Liver (tissue), 9 donors: ENCODE measurements around the gene CYP2R1. TPM values are rescaled to one million over a fixed set of nuclear protein-coding genes. Genes with fewer than 3 reads are reported as not detected.

ENCODE experiments used
- DNase-seq: peaks from one replicate; pipeline ENCODE4 v3.0.0-alpha.2; 2017; ENCODE audit warnings: low spot score
- H3K27ac ChIP-seq, 2 donors: one replicate each; pipeline ENCODE4 v1.7.0; 2013; ENCODE audit warnings: inconsistent platforms in 2 of 2, low read length in 2 of 2, control low read depth in 1 of 2, low read depth in 1 of 2, mild to moderate bottlenecking in 1 of 2
- H3K27me3 ChIP-seq, 4 donors: one replicate each; pipeline versions ENCODE4 v1.6.1 to v1.7.0; 2013; ENCODE audit warnings: low read length in 3 of 4, inconsistent platforms in 1 of 4, mild to moderate bottlenecking in 1 of 4, moderate library complexity in 1 of 4; ENCODE audit not compliant: control insufficient read depth in 4 of 4, insufficient read depth in 4 of 4
- H3K36me3 ChIP-seq, 4 donors: one replicate each; pipeline versions ENCODE4 v1.6.1 to v1.7.0; 2013; ENCODE audit warnings: low read length in 3 of 4, mild to moderate bottlenecking in 3 of 4, low read depth in 1 of 4, moderate library complexity in 1 of 4; ENCODE audit not compliant: control insufficient read depth in 4 of 4, insufficient read depth in 3 of 4
- H3K4me1 ChIP-seq, 4 donors: one replicate each; pipeline versions ENCODE4 v1.6.1 to v1.7.0; 2013; ENCODE audit warnings: low read length in 3 of 4, mild to moderate bottlenecking in 3 of 4, moderate library complexity in 1 of 4; ENCODE audit not compliant: control insufficient read depth in 4 of 4, insufficient read depth in 4 of 4
- H3K4me3 ChIP-seq, 3 donors: one replicate each; pipeline versions ENCODE4 v1.6.1 to v1.7.0; 2013; ENCODE audit warnings: low read length in 3 of 3, control low read depth in 1 of 3, low read depth in 1 of 3, mild to moderate bottlenecking in 1 of 3
- H3K9ac ChIP-seq, 2 donors: one replicate each; pipeline ENCODE4 v1.7.0; 2013; ENCODE audit warnings: low read length in 2 of 2, mild to moderate bottlenecking in 2 of 2, moderate library complexity in 2 of 2, control low read depth in 1 of 2, low read depth in 1 of 2
- H3K9me3 ChIP-seq, 4 donors: one replicate each; pipeline versions ENCODE4 v1.6.1 to v1.7.0; 2013; ENCODE audit warnings: low read length in 3 of 4; ENCODE audit not compliant: control insufficient read depth in 4 of 4
- EGR1 ChIP-seq, 2 donors: IDR thresholded peaks; 2 replicates each; pipeline ENCODE4 v1.6.1; 2016 to 2018; ENCODE audit warnings: antibody characterized with exemption in 2 of 2, low read depth in 2 of 2
- FOXA1 ChIP-seq: IDR thresholded peaks from 2 replicates; pipeline ENCODE4 v1.6.1; 2016; ENCODE audit warnings: antibody characterized with exemption
- FOXA2 ChIP-seq: IDR thresholded peaks from 2 replicates; pipeline ENCODE4 v1.6.1; 2016; ENCODE audit warnings: antibody characterized with exemption
- GABPA ChIP-seq, 2 donors: IDR thresholded peaks in 1 of 2; conservative IDR thresholded peaks in 1 of 2; 2 replicates each; pipeline ENCODE4 v1.6.1; 2016; ENCODE audit warnings: antibody characterized with exemption in 2 of 2, mild to moderate bottlenecking in 1 of 2, moderate library complexity in 1 of 2
- HNF4A ChIP-seq, 2 donors: conservative IDR thresholded peaks; 2 replicates each; pipeline ENCODE4 v1.6.1; 2016; ENCODE audit warnings: antibody characterized with exemption in 2 of 2, mild to moderate bottlenecking in 2 of 2
- HNF4G ChIP-seq: IDR thresholded peaks from 2 replicates; pipeline ENCODE4 v1.6.1; 2016; ENCODE audit warnings: antibody characterized with exemption
- JUND ChIP-seq, 2 donors: IDR thresholded peaks; 2 replicates each; pipeline ENCODE4 v1.6.1; 2016; ENCODE audit warnings: antibody characterized with exemption in 2 of 2
- NR2F2 ChIP-seq: IDR thresholded peaks from 2 replicates; pipeline ENCODE4 v1.6.1; 2016; ENCODE audit warnings: antibody characterized with exemption
- RAD21 ChIP-seq, 2 donors: IDR thresholded peaks; 2 replicates each; pipeline ENCODE4 v1.6.1; 2016; ENCODE audit warnings: antibody characterized with exemption in 2 of 2, mild to moderate bottlenecking in 2 of 2
- RXRA ChIP-seq, 2 donors: IDR thresholded peaks; 2 replicates each; pipeline ENCODE4 v1.6.1; 2017 to 2018; ENCODE audit warnings: antibody characterized with exemption in 2 of 2, mild to moderate bottlenecking in 1 of 2
- TAF1 ChIP-seq: conservative IDR thresholded peaks from 2 replicates; pipeline ENCODE4 v1.6.1; 2016; ENCODE audit warnings: antibody characterized with exemption, mild to moderate bottlenecking
- YY1 ChIP-seq: IDR thresholded peaks from 2 replicates; pipeline ENCODE4 v1.6.1; 2016; ENCODE audit warnings: antibody characterized with exemption, mild to moderate bottlenecking
- WGBS: extraction: QIAGEN DNeasy Blood & Tissue Kit; methylation state at CpG from one replicate; pipeline ENCODE4 v1.1.7; 2013; 5-methylcytosine and 5-hydroxymethylcytosine counted together
- polyA plus RNA-seq, 2 donors: library from polyadenylated mRNA; stranded (reverse) in 1 of 2; unstranded in 1 of 2; fragments of 200-250 nt in 1 of 2; fragments of >200 nt in 1 of 2; fragmentation: Nextera tagmentation in 1 of 2; extraction: Ambion mirVana in 1 of 2; gene quantifications; one replicate each; pipeline versions ENCODE4 v1.2.1 to v1.2.3, GENCODE V29; 2013 to 2015
- total RNA-seq, 2 donors: library from RNA; depleted of rRNA; stranded (reverse); fragments of >200 nt; gene quantifications; one replicate each; pipeline ENCODE4 v1.2.3, GENCODE V29; 2014
- TF ChIP-seq, protein P1 (sequence below): IDR thresholded peaks from 2 replicates; pipeline ENCODE4 v1.6.1; 2016; ENCODE audit warnings: antibody characterized with exemption
- TF ChIP-seq, protein P2 (sequence below): fragments of 150-350 bp; IDR thresholded peaks from 2 replicates; pipeline ENCODE4 v1.5.1; 2017; ENCODE audit warnings: improper control_type of control experiment, low read depth, low read length; ENCODE audit not compliant: missing input control
- donor health status: healthy.
- donor health status: healthy.
- donor health status: healthy.
- donor health status: healthy.
- donor health status: healthy.

Gene CYP2R1
- total and polyA plus RNA-seq, 4 donors: 3.2 to 8.2 (median 6.7) TPM

DNA sequence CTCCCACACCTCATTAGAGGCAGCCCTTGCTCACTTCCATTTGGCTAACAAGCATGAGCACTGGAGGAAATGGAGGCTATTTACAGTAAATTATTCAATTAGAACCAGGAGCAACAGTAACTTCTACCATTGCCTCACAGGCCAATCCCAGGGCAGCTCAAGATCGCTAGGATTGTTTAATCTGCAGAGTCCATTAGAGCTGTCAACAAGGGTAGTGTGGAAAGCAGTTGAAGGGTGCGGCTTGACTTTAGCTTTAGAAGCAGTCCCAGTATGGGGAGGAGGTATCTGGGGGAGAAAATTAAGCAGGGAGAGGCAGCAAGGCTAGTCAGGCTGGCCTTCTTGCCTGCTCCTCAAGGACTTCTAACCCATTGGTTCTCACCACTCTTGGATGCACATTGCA lies 38.3 kb upstream of the CYP2R1 start:
- TF ChIP-seq NR2F2 (no peak), HNF4G (no peak)
- Histone ChIP-seq H3K27ac (no peak overlapping the region), H3K27me3 (no peaks in the 10 kb centered on the region), H3K4me1 (no peaks in the 10 kb centered on the region), H3K36me3 (no peaks in the 10 kb centered on the region), H3K4me3 (no peak overlapping the region), H3K9me3 (no peaks in the 10 kb centered on the region), H3K9ac (no peak overlapping the region)
- no peak for DNase-seq
- WGBS: 87% methylated on average over 2 of the region's 2 CpGs

DNA sequence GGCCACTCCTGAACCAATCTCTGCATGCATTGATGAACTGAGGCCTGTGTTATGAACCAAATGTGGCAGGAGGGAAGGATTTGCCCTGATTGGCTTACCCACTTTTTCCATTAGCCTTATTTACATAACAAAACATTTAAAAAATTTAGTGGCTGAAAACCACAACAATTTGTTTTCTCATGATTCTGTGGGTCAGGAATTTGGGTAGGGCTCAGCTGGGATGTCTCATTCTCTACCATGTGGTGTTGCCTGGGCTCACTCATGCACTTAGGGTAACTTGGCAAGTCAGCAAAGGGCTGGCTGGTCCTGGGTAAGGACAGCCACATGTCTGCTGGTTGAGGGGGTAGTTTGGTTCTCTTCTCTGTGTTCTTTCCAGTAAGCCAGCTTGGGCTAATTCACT lies 35.1 kb upstream of the CYP2R1 start:
- no peak overlapping the region for H3K9ac ChIP-seq
- H3K4me1 ChIP-seq: no peaks in the 10 kb centered on the region
- no peaks in the 10 kb centered on the region for H3K9me3 ChIP-seq
- no peak overlapping the region for H3K27ac ChIP-seq
- DNase-seq: no peak
- H3K27me3 ChIP-seq: no peaks in the 10 kb centered on the region
- H3K4me3 ChIP-seq: no peak overlapping the region
- no peaks in the 10 kb centered on the region for H3K36me3 ChIP-seq
- no peak for TF ChIP-seq FOXA1
- TF ChIP-seq, protein P1, sequence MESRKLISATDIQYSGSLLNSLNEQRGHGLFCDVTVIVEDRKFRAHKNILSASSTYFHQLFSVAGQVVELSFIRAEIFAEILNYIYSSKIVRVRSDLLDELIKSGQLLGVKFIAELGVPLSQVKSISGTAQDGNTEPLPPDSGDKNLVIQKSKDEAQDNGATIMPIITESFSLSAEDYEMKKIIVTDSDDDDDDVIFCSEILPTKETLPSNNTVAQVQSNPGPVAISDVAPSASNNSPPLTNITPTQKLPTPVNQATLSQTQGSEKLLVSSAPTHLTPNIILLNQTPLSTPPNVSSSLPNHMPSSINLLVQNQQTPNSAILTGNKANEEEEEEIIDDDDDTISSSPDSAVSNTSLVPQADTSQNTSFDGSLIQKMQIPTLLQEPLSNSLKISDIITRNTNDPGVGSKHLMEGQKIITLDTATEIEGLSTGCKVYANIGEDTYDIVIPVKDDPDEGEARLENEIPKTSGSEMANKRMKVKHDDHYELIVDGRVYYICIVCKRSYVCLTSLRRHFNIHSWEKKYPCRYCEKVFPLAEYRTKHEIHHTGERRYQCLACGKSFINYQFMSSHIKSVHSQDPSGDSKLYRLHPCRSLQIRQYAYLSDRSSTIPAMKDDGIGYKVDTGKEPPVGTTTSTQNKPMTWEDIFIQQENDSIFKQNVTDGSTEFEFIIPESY: no peak
- TF ChIP-seq EGR1 (IDR thresholded peaks at IDR 0.05; ENCODE audit: low read depth in 2 of 2): no peak
- no peak for TF ChIP-seq NR2F2
- TF ChIP-seq HNF4A (conservative IDR thresholded peaks at IDR 0.05): no peak
- TF ChIP-seq, protein P2, sequence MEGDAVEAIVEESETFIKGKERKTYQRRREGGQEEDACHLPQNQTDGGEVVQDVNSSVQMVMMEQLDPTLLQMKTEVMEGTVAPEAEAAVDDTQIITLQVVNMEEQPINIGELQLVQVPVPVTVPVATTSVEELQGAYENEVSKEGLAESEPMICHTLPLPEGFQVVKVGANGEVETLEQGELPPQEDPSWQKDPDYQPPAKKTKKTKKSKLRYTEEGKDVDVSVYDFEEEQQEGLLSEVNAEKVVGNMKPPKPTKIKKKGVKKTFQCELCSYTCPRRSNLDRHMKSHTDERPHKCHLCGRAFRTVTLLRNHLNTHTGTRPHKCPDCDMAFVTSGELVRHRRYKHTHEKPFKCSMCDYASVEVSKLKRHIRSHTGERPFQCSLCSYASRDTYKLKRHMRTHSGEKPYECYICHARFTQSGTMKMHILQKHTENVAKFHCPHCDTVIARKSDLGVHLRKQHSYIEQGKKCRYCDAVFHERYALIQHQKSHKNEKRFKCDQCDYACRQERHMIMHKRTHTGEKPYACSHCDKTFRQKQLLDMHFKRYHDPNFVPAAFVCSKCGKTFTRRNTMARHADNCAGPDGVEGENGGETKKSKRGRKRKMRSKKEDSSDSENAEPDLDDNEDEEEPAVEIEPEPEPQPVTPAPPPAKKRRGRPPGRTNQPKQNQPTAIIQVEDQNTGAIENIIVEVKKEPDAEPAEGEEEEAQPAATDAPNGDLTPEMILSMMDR: no peak

DNA sequence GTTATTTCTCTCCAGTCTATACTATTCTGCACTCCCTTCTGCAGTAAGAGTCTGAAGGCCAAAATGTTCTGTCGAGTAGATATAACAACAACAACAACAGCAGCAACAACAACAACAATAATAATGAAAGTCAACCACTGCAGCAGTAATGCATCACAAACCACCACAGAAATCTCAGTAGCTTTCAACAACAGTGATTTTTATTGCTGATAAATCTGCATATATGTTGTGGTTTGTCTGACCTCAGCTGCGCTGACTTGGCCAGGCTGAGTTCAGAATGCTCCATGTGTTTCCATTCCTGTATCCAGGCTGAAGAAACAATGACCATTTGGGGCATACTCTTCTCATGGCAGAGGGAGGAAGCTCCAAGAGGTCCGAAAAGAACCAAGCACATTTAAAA lies 32.3 kb upstream of the CYP2R1 start:
- no peaks in the 10 kb centered on the region for H3K4me1 ChIP-seq
- no peak overlapping the region for H3K4me3 ChIP-seq
- WGBS: 78% methylated on average over 3 of the region's 3 CpGs
- no peak overlapping the region for H3K27ac ChIP-seq
- no peaks in the 10 kb centered on the region for H3K27me3 ChIP-seq
- no peak overlapping the region for H3K9ac ChIP-seq
- TF ChIP-seq RAD21 (IDR thresholded peaks at IDR 0.05): no peak
- no peak for TF ChIP-seq RXRA (IDR thresholded peaks at IDR 0.05)
- no peak for TF ChIP-seq FOXA2
- TF ChIP-seq HNF4A (conservative IDR thresholded peaks at IDR 0.05): no peak
- TF ChIP-seq FOXA1: no peak
- no peak for TF ChIP-seq YY1
- TF ChIP-seq JUND (IDR thresholded peaks at IDR 0.05): no peak
- TF ChIP-seq GABPA (IDR thresholded peaks at IDR 0.05 in 1 of 2, conservative IDR thresholded peaks at IDR 0.05 in 1 of 2): no peak
- TF ChIP-seq TAF1: no peak
- TF ChIP-seq HNF4G: no peak
- H3K36me3 ChIP-seq: no peaks in the 10 kb centered on the region
- no peaks in the 10 kb centered on the region for H3K9me3 ChIP-seq
- no peak for DNase-seq
